Measurements from ENCODE around the gene SRR. TPM values are rescaled to one million over a fixed set of nuclear protein-coding genes. Genes with fewer than 3 reads are reported as not detected.

The SRR gene
- total and polyA plus RNA-seq, 2 donors (not counting 3 experiments of a cell fraction or from before 2014, with no cell fraction given): 13.7 to 20.1 TPM

GRCh38 chr17:2371183-2372130, 67.7 kb downstream of the SRR start:
- Histone ChIP-seq H4K20me1 (replicated peaks; ENCODE audit: control insufficient read depth, extremely low read depth, insufficient read depth, low read length) (no peaks in the 10 kb centered on the region), H3K4me2 (ENCODE audit: insufficient read depth, low read length) (no peak overlapping the region), H3K27ac (ENCODE audit: insufficient read depth, low read depth, low read length) (no peak overlapping the region), H3K4me1 (ENCODE audit: control insufficient read depth, extremely low read depth, insufficient read depth, low read length) (peaks cover 6% of the 10 kb centered on the region), H3K9me1 (replicated peaks; ENCODE audit: control insufficient read depth, extremely low read depth, insufficient read depth, low read length) (no peaks in the 10 kb centered on the region), H3K4me3 (replicated peaks in 1 of 3; ENCODE audit: insufficient read depth in 1 of 3, low read depth in 1 of 3, low read length in 3 of 3) (no peak overlapping the region), H3K79me2 (ENCODE audit: control insufficient read depth, insufficient read depth, low read length) (no peaks in the 10 kb centered on the region), H2AFZ (ENCODE audit: low read depth, low read length) (no peak overlapping the region), H3K27me3 (ENCODE audit: control insufficient read depth in 2 of 2, insufficient read depth in 2 of 2, low read length in 2 of 2) (no peaks in the 10 kb centered on the region), H3K9me3 (replicated peaks; ENCODE audit: control insufficient read depth, insufficient read depth, low read length) (no peaks in the 10 kb centered on the region), H3K9ac (replicated peaks; ENCODE audit: extremely low read depth, insufficient read depth, low read length) (no peak overlapping the region), H3K36me3 (ENCODE audit: control insufficient read depth in 2 of 2, extremely low read depth in 1 of 2, insufficient read depth in 2 of 2, low read length in 2 of 2) (peaks cover 0 to 17% of the 10 kb centered on the region in 2 experiments)
- dilution Hi-C loops (cut with MboI; ENCODE audit: extremely low pct_ligation_motif_present, low sequenced_read_pairs): no loop called here
- TF ChIP-seq POLR2AphosphoS5 (IDR thresholded peaks at IDR 0.05; ENCODE audit: insufficient read depth, low read depth, low read length): no peak
- TF ChIP-seq EZH2 (IDR thresholded peaks at IDR 0.05; ENCODE audit: borderline replicate concordance, low read depth, low read length, severe bottlenecking): no peak
- no peak for TF ChIP-seq POLR2A (IDR thresholded peaks at IDR 0.05; ENCODE audit: low read depth, low read length)
- no peak for TF ChIP-seq FOS (IDR thresholded peaks at IDR 0.05; ENCODE audit: borderline replicate concordance, insufficient read depth, low read length)
- no peak for TF ChIP-seq JUN (IDR thresholded peaks at IDR 0.05; ENCODE audit: borderline replicate concordance, insufficient read depth, insufficient read length, low read depth)
- no peak for TF ChIP-seq MYC (IDR thresholded peaks at IDR 0.05; ENCODE audit: low read depth, low read length)
- no peak for TF ChIP-seq CTCF (IDR thresholded peaks at IDR 0.05; ENCODE audit: extremely low read depth in 1 of 2, insufficient read depth in 1 of 2, low read depth in 1 of 2, low read length in 2 of 2)
- TF ChIP-seq, protein P1, sequence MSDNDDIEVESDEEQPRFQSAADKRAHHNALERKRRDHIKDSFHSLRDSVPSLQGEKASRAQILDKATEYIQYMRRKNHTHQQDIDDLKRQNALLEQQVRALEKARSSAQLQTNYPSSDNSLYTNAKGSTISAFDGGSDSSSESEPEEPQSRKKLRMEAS (IDR thresholded peaks at IDR 0.05; ENCODE audit: insufficient read depth, insufficient read length): no peak
- no peak for TF ChIP-seq GATA2 (IDR thresholded peaks at IDR 0.05; ENCODE audit: insufficient read depth, insufficient read length, low read depth, low read length)
- CTCF ChIA-PET: interaction anchor here (0.9 to 6.4 kb wide), 4 partner anchors 11 to 44 kb away, joined by 3 to 47 read pairs (median 16); no protein-coding TSS in a partner anchor
- FAIRE-seq (no peak), DNase-seq (ENCODE audit: low read depth, low spot score) (no peak)
- POLR2A ChIA-PET: no interaction called here
- BruUV-seq (replicated peaks): no TSS peak
- intact Hi-C loops (cut with micrococcal nuclease): no loop called here

All from endothelial cell of umbilical vein (primary cell).